GM21619 (cell line): ENCODE data around the gene CUL3.

ENCODE experiments used
- ATAC-seq: cut with Tn5 transposase; IDR thresholded peaks from one replicate; pipeline ENCODE4 v1.9.1; 2021; ENCODE audit not compliant: unreplicated experiment

Gene CUL3

GRCh38 chr2:224432003-224432579 lies 153.1 kb downstream of the CUL3 start:
- no peak for ATAC-seq

DNA sequence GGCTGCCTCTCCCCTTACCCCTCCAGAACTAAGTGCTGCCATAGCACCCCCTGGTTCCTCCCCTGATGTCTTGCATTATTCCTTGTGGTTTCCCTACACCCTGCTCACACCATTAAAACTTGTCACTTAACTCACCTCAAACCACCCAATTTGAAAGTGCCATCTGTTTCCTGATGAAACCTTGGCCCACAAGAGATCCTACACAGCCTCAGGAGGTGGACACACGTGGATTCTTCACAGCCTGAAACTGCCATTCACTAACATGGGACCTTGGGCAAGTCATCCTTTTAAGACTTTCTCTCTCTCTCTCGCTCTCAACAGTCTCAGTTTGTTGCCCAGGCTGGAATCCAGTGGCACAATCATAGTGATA lies 155.7 kb downstream of the CUL3 start:
- no peak for ATAC-seq

- no peak for ATAC-seq
Measured at GRCh38 chr2:224428787-224429440, 156.2 kb downstream of the CUL3 start.

DNA sequence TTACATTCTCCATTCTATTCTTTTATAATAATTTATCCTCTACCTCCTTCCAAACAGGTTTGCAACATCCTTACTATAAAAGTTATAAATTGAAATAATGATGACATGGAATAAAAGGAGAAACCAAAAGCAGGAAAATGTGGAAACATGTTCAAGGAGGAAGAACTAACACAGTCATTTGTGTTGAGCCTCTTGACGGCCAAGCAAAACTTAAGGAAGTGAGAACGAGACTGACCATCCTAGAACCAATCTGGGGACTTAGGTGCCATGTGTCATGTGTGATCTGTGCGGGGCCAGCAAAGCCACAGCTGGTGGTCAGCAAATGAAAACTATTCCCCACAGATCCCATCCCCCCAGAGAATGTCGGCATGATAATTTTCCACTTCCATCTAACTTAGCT lies 157.7 kb downstream of the CUL3 start:
- ATAC-seq = no peak

DNA sequence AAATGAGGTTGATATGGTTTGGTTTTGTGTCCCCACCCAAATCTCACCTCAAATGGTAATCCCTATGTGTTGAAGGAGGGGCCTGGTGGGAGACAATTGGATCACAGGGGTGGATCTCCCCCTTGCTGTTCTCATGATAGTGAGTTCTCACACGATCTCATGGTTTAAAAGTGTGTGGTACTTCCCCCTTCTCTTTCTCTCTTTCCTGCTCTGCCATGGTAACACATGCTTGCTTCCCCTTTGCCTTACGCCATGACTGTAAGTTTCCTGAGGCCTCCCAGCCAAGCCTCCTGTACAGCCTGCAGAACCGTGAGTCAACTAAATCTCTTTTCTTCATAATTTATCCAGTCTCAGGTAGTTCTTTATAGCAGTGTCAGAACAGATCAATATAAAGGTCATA lies 158.5 kb downstream of the CUL3 start:
- ATAC-seq = no peak

- no peak for ATAC-seq
Measured at GRCh38 chr2:224421065-224421464, 164.1 kb downstream of the CUL3 start.
